Measurements from ENCODE around the gene MYH4.

The MYH4 gene

GRCh38 chr17:10421900-10422542 is 47.3 kb downstream of the MYH4 start, which contains the start of gene MYH8:
MYH8 (minus strand) TSS chr17:10421950; CDS start chr17:10420227, 1,723 bp downstream.
- no peak for DNase-seq (ENCODE audit: low read depth)

GRCh38 chr17:10421211-10421610 is 48.1 kb downstream of the MYH4 start:
- DNase-seq (ENCODE audit: low read depth), result no peak

- no peak for DNase-seq (ENCODE audit: low read depth)
Measured at GRCh38 chr17:10420811-10421210, 48.5 kb downstream of the MYH4 start.

- DNase-seq (ENCODE audit: low read depth), result no peak
Measured at GRCh38 chr17:10417431-10417830, 51.9 kb downstream of the MYH4 start.

GRCh38 chr17:10415161-10415560 is 54.2 kb downstream of the MYH4 start:
- DNase-seq (ENCODE audit: low read depth), result no peak

- no peak for DNase-seq (ENCODE audit: low read depth)
Measured at GRCh38 chr17:10403589-10403988, 65.8 kb downstream of the MYH4 start.

GRCh38 chr17:10398352-10398751 is 71.0 kb downstream of the MYH4 start:
- DNase-seq (ENCODE audit: low read depth), result no peak

GRCh38 chr17:10396524-10397163 is 72.7 kb downstream of the MYH4 start:
- DNase-seq (ENCODE audit: low read depth), result no peak

GRCh38 chr17:10394201-10394887 is 75.0 kb downstream of the MYH4 start:
- DNase-seq (ENCODE audit: low read depth), result no peak
